ENCODE data around the gene FCN3. TPM values are rescaled to one million over a fixed set of nuclear protein-coding genes. Genes with fewer than 3 reads are reported as not detected.

The FCN3 gene
- total RNA-seq, 4 donors from 2014 or later, result not detected

DNA sequence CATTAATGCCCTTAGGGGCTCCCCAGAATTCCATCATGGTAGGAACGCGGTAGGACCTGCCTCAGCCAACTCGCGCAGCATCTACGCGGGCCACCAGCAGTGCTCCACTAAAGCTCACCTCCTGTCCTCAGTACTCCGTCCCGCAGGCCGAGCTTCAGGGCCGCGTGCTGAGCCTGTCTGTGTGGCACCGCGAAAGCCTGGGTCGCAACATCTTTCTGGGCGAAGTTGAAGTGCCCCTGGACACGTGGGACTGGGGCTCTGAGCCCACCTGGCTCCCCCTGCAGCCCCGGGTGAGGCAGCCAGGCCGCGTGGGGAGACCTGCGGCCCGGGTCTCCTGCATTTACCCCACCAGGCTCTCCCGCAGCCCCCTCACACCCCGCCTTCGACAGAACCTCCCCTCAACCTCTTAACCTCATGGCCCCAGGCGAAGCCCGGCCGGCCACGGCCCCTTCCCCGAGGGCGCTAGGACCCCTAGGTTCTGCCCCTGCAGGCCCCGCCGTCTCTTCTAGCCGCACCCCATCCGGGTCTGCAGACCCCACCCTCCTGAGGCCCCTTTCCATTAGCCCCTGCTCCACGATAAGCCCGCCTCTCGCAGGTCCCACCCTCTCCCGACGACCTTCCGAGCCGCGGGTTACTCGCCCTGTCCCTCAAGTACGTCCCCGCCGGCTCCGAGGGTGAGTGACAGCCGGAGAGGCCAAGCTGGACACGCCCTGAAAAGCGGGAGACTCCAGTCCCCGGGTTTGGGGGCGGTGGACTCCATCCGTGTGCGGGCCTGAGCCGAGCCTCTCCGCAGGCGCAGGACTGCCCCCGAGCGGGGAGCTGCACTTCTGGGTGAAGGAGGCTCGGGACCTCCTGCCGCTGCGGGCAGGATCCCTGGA lies 23.7 kb downstream of the FCN3 start:
- DNase-seq, result peak in 2 of 3 donors; percentile 62 to 70
- no peaks in the 10 kb centered on the region for H3K27me3 ChIP-seq
- peak overlapping the region in 2 of 4 donors; percentile 32 to 37 for H3K4me3 ChIP-seq
- peaks cover 0 to 34% (median 4%) of the 10 kb centered on the region in 4 donors for H3K4me1 ChIP-seq
- peaks cover 0 to 10% (median 0%) of the 10 kb centered on the region in 3 donors for H3K36me3 ChIP-seq
- no peak for TF ChIP-seq POLR2A (IDR thresholded peaks at IDR 0.05)
- TF ChIP-seq, protein P1, sequence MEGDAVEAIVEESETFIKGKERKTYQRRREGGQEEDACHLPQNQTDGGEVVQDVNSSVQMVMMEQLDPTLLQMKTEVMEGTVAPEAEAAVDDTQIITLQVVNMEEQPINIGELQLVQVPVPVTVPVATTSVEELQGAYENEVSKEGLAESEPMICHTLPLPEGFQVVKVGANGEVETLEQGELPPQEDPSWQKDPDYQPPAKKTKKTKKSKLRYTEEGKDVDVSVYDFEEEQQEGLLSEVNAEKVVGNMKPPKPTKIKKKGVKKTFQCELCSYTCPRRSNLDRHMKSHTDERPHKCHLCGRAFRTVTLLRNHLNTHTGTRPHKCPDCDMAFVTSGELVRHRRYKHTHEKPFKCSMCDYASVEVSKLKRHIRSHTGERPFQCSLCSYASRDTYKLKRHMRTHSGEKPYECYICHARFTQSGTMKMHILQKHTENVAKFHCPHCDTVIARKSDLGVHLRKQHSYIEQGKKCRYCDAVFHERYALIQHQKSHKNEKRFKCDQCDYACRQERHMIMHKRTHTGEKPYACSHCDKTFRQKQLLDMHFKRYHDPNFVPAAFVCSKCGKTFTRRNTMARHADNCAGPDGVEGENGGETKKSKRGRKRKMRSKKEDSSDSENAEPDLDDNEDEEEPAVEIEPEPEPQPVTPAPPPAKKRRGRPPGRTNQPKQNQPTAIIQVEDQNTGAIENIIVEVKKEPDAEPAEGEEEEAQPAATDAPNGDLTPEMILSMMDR (IDR thresholded peaks at IDR 0.05), result no peak
- H3K27ac ChIP-seq, result no peak overlapping the region
- H3K9me3 ChIP-seq, result no peaks in the 10 kb centered on the region

DNA sequence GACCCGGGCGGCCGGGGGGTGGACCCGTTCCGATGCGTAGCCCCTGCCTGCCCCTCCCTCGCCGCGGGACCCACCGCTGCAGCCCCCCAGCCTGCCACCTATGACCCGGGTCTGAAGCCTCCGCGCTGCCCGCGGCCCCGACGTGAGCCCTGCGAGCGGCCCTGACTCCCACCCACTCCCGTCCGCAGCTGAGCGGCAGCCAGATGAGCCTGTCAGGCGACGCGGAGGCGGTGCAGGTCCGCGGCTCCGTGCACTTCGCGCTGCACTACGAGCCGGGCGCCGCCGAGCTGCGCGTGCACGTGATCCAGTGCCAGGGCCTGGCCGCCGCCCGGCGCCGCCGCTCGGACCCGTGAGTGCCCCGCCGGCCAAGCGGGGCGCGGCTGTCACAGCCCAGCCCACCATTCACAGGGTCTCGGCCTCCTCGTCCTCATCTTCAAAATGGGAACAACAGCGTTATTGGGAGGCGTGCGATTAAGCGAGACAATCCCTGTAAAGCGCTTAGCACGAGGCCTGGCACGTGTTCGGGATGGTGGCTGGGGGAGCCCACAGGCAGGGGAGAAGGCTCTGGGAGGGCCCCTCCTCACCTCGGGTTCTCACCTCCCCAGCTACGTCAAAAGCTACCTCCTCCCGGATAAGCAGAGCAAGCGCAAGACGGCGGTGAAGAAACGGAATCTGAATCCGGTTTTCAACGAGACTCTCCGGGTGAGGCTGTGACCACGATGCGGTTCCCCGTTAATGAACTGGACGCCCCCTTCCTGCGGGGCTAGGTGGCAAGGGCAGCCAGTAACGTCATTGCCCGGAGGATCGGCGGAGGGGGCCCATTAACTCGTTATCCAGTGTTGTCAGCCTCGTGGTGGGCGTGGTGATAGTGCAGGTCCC lies 24.6 kb downstream of the FCN3 start:
- Histone ChIP-seq H3K4me1 (peaks cover 0 to 34% (median 4%) of the 10 kb centered on the region in 4 donors), H3K9me3 (no peaks in the 10 kb centered on the region), H3K4me3 (peak overlapping the region; percentile 30 to 70 (median 47)), H3K36me3 (peaks cover 0 to 1% (median 0%) of the 10 kb centered on the region in 3 donors), H3K27ac (peak overlapping the region in 2 of 4 donors; percentile 1 to 39), H3K27me3 (no peaks in the 10 kb centered on the region)
- DNase-seq, result peak in 2 of 3 donors; percentile 74 to 86
- TF ChIP-seq, protein P1 (IDR thresholded peaks at IDR 0.05), result peak in 1 of 6 experiments; percentile 14
- no peak for TF ChIP-seq POLR2A (IDR thresholded peaks at IDR 0.05)

DNA sequence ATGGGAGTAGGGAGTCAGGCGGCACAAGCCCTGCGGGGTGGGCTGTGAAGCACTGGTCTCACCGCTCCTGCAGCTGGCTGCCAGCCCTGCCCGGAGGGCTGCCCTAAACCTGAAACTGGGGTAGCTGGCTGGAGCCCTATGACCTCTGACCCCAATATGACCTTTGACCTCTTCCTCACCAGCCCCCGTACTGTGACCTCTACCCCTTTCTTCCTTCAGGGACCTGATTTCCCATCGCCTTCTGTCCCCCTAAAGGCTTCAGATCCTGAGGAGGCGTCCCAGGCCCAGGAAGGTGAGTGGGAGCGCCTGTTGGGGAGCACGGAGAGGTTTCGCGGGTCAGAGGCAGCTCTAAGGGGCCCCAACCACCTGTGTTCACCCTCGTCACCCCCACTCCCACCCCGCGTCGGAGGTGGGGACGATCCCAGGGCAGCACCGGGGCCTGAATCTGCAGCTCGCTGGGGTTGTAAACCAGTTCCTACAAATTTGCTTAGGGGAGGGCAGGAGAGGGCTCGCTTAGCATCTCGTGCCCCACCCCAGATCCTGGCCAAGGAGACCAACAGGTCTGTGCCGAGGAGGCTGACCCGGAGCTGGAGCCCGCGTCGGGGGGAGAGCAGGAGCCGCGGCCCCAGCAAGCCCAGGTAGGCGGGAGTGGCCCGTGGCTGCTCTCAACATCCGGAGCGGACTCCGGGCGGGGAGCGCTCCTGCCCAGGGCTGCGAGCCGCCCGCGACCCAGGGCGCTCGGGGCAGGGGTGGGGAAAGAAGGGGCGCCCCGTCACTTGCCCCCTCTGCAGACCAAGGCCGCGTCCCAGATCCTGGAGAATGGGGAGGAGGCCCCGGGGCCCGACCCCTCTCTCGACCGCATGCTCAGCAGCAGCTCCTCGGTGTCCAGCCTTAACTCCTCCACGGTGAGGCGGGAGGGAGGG lies 25.5 kb downstream of the FCN3 start:
- Histone ChIP-seq H3K4me3 (peak overlapping the region; percentile 30 to 70 (median 47)), H3K27me3 (no peaks in the 10 kb centered on the region), H3K4me1 (peaks cover 0 to 34% (median 4%) of the 10 kb centered on the region in 4 donors), H3K9me3 (no peaks in the 10 kb centered on the region), H3K36me3 (no peaks in the 10 kb centered on the region), H3K27ac (peak overlapping the region in 2 of 4 donors; percentile 1 to 39)
- peak; percentile 35 to 83 (median 73) for DNase-seq
- TF ChIP-seq POLR2A (IDR thresholded peaks at IDR 0.05), result no peak
- TF ChIP-seq, protein P1 (IDR thresholded peaks at IDR 0.05), result no peak

DNA sequence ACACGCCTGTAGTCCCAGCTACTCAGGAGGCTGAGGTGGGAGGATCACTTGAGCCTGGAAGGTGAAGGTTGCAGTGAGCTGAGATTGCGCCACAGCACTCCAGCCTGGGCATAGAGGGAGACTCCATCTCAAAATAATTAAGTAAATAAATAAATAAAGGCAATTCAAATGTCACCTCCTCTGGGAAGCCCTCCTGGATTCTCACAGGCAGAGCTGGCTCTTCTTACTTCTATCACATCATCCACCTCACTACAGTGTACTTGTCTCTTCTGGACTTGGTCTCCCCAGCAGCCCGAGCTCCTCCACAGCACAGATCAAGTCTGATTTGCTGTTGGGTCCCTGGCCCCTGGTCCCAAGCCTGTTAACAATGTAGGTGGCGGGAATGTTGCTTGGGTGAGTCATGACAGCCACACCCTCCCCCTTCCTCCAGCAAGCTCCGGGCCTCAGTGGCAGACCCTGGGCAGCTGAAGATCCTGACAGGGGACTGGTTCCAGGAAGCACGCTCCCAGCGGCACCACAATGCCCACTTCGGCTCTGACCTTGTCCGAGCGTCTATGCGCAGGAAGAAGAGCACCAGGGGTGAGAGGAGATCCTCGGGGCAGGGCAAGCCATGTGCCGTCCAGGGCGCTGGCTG lies 27.5 kb downstream of the FCN3 start:
- no peak for TF ChIP-seq POLR2A (IDR thresholded peaks at IDR 0.05)
- TF ChIP-seq, protein P1 (IDR thresholded peaks at IDR 0.05), result no peak
- Histone ChIP-seq H3K4me1 (peaks cover 0 to 37% (median 6%) of the 10 kb centered on the region in 4 donors), H3K4me3 (no peak overlapping the region), H3K27me3 (no peaks in the 10 kb centered on the region), H3K27ac (no peak overlapping the region), H3K36me3 (no peaks in the 10 kb centered on the region), H3K9me3 (no peaks in the 10 kb centered on the region)
- no peak for DNase-seq
